NOMO-1 treated with DMSO at 0.1 percent for 48 hours (cell line): ENCODE data around the gene TXN2.
A peak's percentile ranks its signal among the peaks of the same experiment; 100 is the strongest.

ENCODE experiments used
- DNase-seq: peaks from one replicate; lab custom pipeline; 2025; ENCODE audit not compliant: unreplicated experiment; lab: John Stamatoyannopoulos, UW

Gene TXN2

DNA sequence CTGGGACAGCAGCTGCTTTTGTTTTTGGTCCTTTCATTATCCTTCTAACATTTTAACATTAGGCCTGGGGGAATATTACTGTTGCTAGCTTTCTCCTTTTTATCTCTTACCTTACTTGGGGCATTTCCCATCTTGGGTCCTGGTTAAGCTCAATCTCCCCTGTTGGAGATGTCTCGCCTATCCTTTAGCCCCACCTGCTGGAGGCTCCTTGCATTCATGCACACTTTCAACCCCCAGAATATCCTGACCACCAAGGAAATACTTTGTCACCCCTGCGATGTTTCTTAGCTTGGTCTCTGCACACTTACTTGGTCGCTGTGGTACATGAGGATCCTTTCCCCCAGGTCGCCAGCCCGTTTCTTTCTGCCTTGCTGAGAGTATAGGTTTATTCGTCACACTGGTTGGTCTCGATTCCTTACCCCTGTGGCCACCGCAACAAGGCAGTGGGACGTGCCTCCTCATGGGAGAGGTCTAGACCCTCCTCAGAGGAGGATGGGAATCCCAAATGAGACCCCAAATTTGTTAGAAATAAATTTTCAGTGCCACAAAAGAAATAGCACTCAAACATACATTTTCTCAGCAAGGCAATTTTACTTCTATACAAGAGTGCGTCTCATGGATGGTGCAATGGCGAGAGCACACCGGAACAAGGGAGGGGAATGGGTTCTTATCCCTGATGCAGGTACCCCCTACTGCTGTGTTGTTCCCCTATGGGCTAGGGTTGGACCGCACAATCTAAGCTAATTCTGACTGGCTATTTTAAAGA, 5.4 kb upstream of the TXN2 start:
- no peak for DNase-seq

DNA sequence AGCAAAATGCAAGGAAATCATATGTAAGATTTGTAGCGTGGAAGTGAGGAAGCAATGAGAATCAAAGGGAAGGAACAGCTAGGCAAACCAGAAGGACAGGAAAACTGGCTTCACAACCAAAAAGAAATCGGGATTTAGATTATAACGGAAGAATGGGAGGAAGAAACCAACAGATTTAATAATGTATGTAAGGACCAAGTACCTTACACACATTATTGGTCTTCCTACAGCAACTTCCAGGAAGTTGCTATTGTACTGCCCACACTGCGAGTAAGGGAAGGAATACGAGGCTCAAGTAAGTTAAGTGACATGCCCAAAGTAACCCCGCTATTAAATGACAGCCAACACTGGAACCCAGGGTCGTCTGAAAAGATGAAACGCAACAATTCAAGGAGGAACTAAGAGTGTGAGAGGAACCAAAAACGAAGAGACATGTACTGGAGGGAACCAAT, 473 bp downstream of the TXN2 start:
- no peak for DNase-seq

DNA sequence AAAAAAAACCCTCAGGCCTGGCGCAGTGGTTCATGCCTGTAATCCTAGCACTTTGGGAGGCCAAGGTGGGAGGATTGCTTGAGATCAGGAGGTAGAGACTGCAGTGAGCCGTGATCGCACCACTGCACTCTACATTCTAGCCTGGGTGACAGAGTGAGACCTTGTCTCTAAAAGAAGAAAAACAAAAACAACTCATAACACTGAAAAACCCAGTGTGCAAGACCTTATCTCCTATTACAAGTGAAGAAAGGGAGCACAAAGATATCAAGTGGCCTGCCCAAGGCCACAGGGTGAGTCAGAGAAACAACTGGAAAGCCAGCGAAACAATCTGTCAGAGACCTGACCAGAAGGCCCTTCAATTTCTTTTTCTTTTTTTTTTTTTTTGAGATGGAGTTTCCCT, 2.5 kb downstream of the TXN2 start:
- DNase-seq: no peak

DNA sequence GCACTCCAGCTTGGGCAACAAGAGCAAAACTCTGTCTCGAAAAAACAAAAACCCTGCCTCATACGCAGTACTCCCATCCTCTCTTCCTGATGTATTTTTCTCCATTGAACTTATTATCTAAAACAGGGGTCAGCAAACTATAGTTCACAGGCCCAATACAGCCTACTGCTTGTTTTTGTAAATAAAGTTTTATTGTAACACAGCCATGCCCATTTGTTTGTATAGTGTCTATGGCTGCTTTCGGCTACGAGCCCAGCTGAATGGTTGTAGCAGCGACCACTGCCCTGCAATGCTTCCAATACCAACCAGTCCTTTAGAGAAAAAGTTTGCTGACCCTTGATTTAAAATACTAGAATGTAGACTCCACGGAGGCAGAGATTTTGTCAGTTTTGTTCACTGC, 6.1 kb downstream of the TXN2 start:
- no peak for DNase-seq

DNA sequence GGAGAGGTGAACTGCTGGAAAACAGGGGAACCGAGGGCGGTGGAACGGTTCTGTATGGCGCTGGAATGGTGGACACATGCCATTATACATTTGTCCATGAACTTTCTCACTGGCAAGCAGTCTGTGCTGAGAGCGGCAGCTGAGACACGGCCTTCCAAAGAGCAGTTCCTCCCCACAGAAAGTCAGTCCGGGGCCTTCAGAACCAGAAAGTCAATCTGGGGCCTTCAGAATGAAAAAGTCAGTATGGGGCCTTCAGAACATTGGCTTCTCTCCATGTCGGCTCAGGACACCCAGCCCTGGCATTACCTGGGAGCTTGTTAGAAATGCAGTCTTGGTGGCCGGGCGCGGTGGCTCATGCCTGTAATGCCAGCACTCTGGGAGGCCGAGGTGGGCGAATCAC, 8.8 kb downstream of the TXN2 start:
- no peak for DNase-seq

DNA sequence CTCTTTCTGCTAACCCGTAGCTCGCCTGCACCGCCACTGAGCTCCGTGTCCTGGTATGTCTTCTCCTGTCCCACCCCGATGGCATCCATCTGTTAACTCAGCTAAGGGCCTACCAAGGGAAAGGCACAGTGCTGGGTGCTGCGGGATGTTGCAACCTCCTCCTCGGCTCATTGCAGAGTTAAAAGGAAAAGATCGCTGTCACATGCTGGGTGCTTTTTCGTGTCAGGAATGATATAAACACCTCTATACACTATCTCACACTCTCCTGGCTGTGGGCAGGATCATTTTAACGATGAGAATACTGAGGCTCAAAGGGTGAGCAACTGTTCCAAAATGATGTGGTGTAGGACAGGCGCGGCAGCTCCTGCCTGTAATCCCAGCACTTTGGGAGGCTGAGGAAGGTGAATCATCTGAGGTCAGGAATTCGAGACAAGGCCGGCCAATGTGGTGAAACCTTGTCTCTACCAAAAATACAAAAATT, 10.1 kb downstream of the TXN2 start:
- DNase-seq: no peak

DNA sequence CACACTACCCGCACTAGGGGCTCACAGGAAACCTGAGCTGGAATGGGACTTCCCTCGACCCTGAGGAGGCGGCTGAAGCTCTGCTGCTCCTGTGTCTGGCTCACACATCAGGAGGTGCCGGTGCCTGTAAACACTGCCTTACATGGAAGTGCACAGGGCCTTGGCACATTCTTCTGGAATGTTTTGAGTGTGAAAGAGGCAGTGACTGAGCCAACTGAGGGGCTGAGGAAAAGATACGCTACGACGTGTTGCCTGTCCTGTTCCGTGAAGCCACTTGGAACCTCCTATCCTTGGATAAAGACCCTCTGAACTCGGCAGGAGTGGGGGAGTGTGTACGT, 10.5 kb downstream of the TXN2 start:
- DNase-seq: no peak

DNA sequence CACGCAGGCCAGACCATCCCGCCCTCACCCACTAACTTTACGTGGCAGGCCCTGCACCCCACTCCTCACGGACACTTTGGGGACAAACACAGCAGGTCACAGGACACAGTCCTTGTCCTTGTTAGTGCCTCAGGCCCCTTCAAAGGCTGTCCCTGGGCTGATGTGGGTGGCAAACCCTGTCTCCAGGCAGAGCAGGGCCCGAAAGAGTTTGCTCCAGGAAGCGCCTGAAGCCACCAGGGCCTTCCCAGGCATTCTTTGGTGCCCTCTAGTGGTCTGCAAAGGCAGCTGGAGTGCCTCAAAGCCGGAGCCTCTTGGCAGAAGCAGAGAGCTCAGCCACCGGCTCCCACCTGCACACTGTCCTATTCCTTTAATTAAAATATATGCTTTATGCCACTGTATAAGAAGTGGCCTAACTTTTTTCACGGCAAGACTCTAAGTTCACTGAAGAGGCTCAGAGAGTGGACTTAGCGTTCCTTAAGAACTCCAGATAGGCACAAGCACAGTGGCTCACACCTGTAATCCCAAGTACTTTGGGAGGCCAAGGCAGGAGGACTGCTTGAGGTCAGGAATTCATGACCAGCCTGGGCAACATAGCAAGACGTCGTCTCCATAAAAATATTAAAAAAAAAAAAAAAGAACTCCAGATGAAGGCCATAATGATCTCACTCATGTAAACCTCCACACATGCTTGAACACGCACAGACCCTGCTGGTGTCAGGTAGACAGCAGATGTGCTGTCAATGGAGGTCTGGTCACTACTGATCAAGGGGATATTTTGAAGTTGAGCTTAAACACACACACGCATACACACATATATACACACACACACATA, 11.1 kb downstream of the TXN2 start:
- peak; percentile 83 for DNase-seq

DNA sequence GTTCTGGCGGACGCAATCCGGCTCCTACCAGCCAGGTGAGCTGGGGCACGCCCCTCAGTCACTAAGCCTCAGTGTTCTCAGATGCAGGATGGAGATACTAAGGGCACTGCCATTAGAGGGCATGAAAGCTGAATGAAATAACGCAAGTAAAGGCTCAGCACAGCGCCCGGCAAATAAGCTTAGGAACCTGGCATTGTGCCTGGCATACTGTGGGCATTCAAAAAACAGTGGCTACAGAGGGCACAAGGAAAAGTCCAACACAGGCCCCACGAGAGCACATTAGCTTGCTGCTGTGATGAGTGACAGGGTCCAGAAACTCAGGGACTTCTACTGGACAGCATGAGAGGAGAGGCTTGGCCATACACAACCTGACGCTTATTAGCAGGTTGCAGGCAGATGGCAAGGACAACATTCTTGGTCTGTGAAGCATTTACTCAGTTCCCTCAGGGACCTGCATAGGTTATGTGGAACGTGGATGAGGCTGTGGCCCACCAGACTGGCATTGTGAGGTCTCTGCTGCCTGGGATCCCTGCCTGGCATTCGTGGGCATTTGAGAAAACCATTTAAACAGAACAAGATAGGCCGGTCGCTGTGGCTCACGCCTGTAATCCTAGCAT, 12.2 kb downstream of the TXN2 start:
- no peak for DNase-seq

DNA sequence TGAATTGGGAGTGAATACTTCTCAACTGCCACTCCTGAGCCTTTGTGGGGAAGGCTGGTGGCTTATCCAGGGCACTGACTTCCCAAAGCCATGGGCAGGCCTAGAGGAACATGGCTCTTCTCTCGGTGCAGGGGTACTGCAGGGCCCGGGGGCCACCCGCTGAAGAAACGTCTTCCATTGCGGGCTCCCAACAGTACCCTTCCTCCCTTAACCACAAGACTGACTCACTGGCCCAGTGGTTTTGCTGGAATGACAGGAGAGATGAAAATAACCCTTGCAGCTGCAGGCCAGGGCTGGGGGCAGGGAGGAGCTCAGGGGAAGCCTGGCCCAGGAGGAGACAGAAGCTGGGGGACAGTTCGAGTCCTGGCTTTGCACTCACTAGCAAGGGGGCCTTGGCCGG, 13.5 kb downstream of the TXN2 start:
- DNase-seq: peak; percentile 94

DNA sequence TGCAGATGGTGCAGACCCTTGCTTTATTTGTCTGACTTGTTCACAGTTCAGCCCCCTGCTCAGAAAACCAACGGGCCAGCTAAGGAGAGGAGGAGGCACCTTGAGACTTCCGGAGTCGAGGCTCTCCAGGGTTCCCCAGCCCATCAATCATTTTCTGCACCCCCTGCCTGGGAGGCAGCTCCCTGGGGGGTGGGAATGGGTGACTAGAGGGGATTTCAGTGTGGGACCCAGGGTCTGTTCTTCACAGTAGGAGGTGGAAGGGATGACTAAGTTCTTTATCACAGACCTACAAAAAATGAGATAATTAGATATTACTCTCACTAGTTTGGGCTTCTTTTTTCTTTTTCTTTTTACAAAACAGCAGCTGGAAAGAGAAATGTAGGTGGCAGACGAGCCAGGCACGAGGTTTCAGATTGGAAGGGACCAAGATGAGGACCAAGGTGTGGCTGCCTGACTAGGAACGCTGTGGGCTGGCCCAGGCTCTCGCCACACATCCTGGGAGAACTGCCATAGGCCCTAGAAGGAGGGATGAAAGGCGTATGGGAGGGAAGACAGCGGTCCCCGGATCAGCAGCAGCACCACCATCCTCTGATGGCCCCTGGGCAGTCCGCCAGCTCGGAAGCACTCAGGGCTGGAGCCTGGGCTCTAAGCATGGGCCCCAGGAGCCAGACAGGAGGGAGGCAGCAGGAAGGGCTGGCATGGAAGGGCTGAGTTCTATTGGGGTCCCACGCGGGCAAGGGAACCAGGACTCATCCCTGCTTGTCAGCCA, 14.2 kb downstream of the TXN2 start:
- DNase-seq: no peak

DNA sequence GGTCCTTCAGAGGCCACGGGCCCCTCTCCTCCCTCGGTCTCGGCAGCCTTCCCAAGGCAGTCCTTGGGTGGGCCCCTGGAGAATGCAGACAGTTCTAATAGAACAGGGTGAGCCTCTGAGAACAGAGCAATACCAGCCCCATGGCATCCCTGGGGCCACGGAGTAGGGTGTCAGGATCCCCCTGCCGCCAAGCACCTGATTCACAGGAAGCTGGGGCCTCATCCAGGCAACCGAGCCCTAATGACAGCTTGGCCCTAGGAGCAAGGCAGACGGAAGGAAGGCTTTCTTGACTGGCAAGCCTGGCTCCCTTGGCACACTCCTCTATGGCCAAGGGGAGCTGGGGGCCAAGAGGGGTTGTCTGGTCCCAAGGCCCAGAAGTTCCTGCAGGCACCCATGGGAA, 15.2 kb downstream of the TXN2 start:
- DNase-seq: no peak

DNA sequence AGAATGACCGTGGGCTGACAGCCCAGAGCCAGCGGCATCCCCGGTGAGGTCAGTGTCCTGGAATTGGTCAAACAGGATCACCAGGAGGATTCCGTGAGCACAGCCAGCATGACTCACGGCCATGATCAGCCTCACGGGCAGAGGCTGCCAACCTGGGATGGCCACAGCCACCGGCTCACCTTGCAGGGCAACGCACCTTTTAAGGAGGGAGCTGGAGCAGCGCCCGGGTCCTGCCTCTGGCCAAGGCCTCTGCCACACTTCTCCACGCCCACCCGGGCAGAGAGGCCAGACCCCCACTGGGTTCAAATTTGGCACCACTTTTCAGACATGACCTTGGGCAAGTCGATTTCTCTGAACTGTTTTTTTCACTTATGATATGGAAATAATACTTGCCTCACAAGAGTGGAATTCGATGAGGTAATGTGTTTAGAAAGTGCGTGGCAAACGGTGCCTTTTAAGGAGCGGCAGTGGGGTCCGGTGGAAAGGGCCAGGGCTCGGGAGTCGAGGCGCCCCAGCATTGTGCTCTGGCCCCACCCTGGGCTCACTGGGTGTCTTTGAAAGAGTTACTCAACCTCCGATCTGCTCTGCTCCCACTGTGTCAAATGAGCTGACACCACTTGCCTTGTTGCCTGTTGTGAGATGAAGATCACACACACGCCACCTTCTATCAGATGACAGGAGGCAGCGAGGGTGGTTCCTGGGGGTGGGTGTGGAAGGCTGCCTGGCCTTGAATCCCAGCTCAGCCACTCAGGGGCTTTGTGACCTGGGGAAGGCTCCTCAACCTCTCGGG, 16.0 kb downstream of the TXN2 start:
- no peak for DNase-seq

DNA sequence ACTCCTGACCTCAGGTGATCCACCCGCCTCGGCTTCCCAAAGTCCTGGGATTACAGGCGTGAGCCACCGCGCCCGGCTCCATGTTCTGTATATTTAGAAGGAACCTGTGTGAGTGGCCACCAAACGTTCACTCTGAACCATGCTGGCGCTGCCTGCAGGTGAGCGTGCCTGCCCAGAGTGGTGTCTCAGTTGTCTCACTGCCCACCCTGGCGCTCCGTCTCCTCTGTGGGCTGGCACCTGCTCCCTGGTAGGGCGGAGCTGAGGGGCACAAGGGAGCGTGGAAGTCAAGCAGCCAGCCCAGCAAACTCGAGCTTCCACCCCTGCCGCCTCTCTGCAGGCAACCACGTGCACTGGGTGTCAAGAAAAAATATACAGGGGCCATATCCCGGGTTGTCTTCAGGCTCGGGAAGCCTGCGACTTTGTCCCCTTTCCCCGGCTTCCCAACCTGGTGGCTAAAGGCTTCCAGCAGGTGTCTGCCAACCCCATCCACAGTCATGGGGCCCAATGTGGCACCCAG, 16.7 kb downstream of the TXN2 start:
- DNase-seq: no peak

DNA sequence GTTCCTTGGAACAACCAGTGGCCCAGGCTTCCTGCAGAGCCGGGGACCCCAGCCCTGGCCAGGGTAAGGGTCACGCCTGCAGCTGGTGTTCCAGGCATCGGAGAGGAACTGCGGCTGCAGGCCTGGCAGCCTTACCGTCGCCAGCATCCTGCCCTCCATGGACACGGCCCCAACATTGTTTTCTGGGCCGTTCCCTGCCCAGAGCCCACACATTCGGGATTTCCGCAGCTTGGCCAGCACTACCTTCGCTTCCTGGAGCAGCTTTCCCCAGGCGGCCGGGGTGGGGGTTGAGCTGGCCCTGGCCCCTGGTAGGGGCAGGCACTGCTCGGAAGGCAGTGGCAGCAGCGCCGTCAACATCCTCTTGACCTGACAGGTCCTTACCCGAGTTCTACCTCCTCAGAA, 17.7 kb downstream of the TXN2 start:
- DNase-seq: no peak

DNA sequence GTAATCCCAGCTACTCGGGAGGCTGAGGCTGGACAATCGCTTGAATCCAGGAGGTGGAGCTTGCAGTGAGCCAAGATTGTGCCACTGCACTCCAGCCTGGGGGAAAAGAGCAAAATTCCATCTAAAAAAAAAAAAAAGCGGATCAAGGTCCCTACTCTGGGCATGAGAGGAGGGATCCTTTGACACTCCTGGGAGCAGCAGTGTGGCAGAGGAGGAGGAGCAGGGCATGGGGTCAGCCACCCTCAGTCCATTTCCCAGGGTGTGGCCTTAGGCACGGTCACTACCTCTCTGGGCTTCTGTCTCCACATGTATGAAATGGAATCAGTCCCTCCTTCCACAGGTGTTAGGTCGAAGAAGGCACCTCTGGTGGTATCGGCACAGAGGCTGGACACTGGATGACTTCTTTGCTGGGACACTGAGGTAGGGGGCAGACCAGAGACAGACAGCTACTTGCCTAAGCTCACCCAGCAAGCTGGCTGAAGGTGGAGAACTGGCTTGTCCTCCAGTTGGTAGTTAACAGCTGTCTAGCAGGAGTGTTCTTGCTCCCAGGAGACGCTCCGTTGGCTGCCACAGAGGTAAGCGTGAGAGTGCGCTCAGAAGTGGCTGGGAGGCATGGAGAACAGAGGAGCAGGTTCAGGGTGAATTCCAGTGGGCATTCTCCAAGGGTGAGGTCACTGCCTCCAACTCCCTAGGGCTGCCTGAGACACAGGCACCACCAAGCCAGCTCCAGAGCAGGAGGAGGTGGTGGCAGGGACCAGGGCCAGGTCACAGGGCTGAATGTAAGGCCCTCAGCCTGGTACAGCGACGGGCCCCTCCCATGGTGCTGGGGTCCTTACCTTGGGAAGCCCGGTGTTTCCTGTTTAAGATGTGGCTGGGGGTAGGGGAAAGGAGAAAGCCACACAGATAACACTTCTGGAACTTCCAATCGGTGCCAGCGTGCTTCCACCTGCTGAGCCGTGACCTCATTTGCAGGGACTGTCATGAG, 19.5 kb downstream of the TXN2 start:
- no peak for DNase-seq

DNA sequence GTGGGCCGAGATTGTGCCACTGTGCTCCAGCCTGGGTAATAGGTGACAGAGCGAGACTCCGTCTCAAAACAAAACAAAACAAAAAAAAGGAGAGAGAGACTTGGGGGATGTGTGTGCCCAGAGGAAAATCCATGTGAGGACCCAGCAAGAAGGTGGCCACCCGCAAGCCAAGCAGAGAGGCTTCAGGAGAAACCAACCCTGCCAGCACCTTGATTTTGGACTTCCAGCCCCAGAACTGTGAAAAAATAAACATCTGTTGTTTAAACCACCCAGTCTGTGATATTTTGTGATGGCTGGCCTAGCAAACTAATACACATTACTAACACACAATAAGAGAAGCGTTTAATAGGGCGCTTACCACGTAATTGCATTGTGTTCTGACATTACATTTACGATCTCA, 21.2 kb downstream of the TXN2 start:
- no peak for DNase-seq

DNA sequence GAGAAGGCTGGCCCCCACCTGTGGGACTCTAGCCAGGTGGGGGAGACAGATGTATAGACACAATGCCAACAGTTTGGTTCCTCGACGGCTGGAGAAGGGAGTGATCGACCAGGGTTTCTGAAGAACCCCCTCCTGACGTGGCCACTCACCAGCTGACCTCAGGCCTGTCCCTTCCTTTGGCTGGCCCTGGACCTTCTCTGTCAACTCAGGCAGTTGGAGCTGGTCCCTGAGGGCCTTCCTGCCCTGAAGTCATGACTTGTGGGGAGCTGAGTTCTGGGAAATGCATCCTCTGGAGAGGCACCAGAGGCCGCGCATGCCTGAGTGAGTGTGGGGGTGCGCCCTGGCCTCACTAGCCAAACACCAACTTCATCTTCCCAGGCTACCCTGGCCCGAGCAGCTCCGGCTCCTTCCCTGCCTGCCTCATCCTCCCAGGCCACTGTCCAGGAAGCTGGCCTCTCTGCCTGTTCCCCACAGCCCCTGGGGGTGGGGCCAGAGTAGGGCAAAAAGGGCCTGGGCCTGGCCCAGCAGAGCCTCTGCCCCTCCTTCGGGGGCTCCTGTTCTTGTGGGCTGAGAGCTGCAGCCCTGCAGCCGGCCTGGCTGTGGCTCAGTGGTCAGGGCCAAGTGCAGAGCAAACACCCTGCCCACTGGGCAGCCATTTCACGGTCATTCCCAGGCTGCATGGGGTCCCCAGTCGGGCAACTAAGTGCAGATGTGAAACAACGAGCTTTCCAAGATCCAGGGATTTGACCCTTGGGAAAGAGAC, 23.6 kb downstream of the TXN2 start:
- no peak for DNase-seq
